Activated CD8-positive, alpha-beta memory T cell treated with anti-CD3 and anti-CD28 coated beads for 36 hours (primary cell): ENCODE measurements around the gene PTK6. TPM values are rescaled to one million over a fixed set of nuclear protein-coding genes. Genes with fewer than 3 reads are reported as not detected.

Experiments
- CTCF ChIA-PET: fragments of 350-600 bp; sonication (Branson Sonifier 250); formaldehyde crosslinking; loops from one replicate; lab custom pipeline; 2021; ENCODE audit warnings: antibody characterized with exemption; lab: Charles Lee
- POLR2A ChIA-PET: fragments of 350-600 bp; sonication (Branson Sonifier 250); formaldehyde crosslinking; loops from one replicate; lab custom pipeline; 2021; ENCODE audit warnings: antibody characterized with exemption; lab: Charles Lee
- total RNA-seq, 2 experiments: library from RNA; stranded (reverse); gene quantifications; one replicate each; pipeline ENCODE4 v1.2.3, GENCODE V29; 2021

PTK6 gene
- total RNA-seq, 2 experiments from 2014 or later, result 0.15 TPM

DNA sequence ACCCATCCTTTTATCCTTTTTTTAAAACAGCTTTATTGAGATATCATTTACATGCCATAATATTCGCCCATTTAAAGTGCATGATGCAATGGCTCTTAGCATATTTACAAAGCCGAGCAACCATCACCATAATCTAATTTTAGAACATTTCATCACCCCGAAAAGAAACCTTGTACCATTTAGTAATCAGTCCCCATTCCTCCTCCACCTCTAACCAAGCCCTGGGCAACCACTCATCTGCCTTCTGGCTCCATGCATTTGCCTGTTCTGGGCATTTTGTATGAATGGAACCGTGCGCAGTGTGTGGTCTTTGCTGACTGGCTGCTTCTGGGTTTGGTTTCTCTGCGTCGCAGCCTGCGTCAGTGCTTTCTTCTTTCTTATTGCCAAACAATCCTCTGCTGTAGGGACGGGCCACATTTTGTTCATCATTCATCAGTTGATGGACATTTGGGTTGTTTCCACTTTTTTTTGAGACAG is 28.1 kb downstream of the PTK6 start:
- CTCF ChIA-PET, result interaction anchor here (0.8 kb wide), 1 partner anchor 12 kb away, joined by 3 read pairs; no protein-coding TSS in a partner anchor
- POLR2A ChIA-PET, result interaction anchor here (0.7 kb wide), 1 partner anchor 292 kb away, joined by 5 read pairs; no protein-coding TSS in a partner anchor

DNA sequence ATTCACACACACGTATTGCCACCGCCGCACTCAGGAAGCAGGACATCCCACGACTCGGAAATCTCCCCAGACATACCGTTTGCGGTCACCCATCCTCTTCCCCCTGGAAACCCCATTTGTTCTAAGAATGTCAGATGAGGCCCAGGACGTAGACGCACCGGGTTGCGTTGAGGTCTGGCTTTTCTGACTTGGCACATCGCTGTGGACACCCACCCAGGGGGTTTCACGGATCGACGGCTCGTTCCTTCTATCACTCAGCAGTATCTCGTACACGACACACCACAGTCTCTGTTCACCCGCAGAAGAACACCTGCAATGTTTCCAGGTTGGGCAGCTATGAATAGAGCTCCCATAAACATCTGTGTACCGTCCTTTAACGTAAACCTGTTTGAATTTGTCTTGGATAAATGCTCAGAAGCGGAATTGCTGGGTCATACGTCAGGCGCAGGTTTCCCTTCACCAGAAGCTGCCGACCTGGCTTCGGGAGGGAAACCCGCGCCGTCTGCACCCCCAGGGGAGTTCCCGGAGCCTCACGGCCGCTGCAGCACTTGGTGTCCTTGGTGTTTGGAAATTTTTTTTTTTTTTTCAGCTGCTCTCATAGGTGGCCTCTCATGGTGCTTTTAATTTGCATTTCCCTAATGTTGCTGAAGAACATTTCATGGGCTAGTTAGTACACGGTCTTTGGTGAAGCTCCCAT is 29.0 kb downstream of the PTK6 start:
- CTCF ChIA-PET, result interaction anchor here (0.8 kb wide), 1 partner anchor 12 kb away, joined by 3 read pairs; no protein-coding TSS in a partner anchor
- POLR2A ChIA-PET, result no interaction called here

DNA sequence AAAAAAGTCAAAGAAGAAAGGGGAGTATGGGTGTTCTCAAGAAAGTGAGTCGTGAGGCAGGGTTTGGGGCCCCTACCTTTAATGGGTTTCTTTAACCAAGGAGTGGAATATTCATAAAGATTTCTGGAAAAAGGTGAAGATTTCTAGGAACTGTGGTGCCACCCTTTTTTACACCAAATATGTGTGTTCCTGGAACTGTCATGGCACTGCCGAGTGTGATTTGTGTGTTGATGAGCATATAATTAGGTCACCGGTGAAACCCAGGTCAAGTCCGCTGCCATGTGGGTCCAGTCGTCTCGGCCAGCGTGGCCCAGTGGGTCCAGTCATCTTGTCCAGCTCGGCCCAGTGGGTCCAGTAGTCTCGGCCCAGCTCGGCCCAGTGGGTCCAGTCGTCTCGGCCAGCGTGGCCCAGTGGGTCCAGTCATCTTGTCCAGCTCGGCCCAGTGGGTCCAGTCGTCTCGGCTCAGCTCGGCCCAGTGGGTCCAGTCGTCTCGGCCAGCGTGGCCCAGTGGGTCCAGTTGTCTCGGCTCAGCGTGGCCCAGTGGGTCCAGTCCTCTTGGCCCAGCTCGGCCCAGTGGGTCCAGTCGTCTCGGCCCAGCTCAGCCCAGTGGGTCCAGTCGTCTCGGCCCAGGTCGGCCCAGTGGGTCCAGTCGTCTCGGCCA is 30.0 kb downstream of the PTK6 start:
- ChIA-PET CTCF (interaction anchor here (3.0 kb wide), 1 partner anchor 11 kb away, joined by 11 read pairs; no protein-coding TSS in a partner anchor), POLR2A (no interaction called here)

DNA sequence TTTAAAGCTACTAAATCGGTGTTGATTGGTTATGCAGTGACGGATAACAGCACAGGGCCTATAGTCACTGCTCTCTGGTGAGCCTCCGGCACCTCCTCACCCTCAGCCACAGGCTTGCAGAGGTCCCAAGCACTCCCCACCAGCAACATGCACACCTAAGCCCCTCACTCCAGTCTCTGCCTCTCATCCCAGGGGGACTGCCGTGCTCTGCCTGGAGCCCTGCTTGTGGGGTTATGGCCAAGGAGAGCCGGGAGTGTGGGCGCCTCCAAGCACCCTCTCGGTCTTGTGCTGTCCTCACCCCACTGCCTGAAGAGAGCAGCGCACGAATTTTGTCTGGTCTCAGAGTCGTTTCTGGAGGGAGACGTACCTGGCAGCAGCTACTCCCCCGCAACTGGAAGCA is 31.5 kb downstream of the PTK6 start:
- CTCF ChIA-PET, result interaction anchor here (0.8 to 3.0 kb wide), 3 partner anchors 10 to 16 kb away, joined by 3 to 11 read pairs (median 3); no protein-coding TSS in a partner anchor
- POLR2A ChIA-PET, result no interaction called here

DNA sequence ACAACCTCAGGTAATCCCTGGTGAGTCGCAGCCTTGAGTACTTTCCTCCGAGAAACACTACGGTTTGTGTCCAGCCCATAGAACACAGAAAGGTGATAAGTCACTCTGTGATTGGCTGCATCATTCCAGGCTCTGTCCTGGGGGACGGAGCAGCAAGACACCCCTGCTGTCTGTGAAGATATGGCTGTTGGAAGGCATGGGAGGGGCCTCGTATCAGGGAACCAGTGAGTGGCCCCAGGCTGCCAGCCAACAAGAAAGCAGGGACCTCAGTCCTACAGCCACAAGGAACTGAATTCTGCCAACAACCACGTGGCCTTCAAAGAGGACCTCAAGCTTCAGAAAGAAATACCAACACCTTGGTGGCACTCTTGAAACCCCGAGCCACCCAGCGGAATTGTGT is 31.9 kb downstream of the PTK6 start:
- CTCF ChIA-PET, result interaction anchor here (0.8 to 3.0 kb wide), 3 partner anchors 9 to 16 kb away, joined by 3 to 11 read pairs (median 3); no protein-coding TSS in a partner anchor
- POLR2A ChIA-PET, result no interaction called here

DNA sequence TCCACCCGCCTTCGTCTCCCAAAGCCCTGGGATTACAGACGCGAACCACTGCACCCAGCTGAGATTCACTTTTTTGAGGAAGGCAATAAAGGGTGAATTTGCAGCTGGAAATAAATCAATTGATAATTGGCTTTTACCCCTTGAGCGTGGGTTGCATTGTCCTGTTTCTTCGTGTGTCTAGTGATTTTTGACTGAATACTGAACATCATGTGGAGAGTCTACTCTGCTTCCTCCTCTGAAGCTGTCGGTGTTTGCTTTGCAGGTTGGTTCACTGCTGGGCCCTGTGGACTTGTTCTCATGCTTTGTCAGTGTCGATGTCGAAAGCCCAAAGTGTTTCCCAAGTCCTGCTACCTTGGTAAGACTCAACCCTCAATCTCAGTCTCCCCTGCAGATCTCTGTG is 32.5 kb downstream of the PTK6 start:
- ChIA-PET CTCF (interaction anchor here (3.0 kb wide), 1 partner anchor 9 kb away, joined by 11 read pairs; no protein-coding TSS in a partner anchor), POLR2A (no interaction called here)

DNA sequence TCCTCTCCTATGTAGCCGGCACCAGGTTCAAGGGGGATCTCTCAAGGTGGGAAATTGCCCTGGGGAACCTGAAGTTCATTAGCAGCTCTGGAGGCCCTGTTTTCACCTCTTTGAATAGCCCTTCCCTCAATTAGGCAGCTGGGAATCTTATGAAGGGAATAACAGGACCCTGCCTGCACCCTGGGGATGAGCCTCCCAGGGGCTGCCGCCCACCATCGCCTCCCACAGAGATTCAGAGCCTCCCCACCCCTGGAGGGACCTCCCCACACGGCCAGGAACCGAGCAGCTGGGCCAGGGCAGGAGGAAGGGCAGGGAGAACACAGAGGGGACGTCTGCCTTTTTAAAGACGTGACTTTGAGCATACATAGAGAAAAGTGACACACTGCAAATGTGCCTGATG is 33.7 kb downstream of the PTK6 start:
- POLR2A ChIA-PET, result no interaction called here
- CTCF ChIA-PET, result interaction anchor here (1.5 kb wide), 1 partner anchor 10 kb away, joined by 3 read pairs; no protein-coding TSS in a partner anchor

DNA sequence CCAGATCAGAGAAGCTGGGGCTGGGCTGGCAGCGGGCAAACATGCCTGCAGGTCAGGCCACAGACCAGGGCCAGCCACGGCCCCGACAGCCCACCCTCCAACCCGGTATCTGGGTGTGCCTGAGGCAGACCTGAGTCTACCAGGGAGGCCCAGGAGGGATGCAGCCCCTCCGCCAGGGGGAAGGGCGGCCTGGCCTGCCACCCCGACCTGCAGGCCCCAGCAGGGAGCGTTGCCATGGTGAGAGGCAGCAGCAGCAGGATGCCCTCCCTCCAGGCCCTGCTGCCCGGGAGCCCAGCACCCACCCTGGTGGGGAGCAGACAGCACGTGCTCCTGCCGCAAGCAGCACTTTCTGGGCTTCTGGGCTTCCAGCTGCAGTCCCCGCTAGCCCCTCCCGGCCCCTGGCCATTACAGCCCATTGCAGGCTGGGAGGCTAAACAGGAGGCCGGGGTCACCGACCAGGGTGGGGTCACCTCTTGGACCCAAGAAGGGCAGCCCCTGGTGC is 34.5 kb downstream of the PTK6 start:
- POLR2A ChIA-PET, result no interaction called here
- CTCF ChIA-PET, result interaction anchor here (1.5 kb wide), 1 partner anchor 9 kb away, joined by 3 read pairs; no protein-coding TSS in a partner anchor

DNA sequence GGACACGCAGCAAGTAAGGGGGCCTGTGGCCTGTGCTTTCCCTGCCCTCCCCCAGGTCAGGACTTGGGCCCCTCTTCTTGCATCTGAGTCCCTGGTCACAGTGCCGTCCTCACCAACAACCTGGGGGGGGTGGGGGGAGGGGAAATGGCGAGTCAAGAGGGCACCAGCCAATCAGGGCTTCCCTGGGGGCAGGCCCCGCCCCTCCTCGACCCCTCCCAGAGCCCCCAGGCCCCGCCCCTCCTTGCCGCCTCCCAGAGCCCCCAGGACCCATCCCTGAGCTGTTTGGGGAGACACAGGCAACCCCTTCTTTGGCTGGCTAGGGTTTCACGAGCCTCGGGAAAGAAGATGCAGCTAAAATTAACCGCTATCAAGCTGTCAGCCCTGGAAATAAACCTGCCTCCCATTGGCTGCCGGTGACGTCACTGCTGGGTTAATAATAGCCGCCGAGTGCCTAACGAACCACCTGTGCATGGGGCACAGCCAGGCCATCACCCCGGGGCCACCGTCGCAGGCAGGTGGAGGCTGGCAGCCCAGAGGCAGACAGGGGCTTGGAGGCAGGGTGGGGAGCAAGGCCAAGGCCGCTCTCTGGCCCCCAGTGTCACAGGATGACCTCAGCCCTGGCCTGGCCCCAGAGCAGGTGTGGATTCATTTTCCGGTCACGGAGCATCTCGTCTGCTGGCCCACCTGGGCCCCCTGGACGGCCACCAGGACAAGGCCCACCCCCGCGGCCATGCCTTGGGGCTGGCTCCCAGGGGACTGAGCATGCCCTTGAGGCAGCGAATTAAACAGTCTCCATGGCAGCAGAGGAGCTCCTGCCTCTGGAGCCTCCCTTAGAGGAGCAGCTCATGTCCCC is 35.1 kb downstream of the PTK6 start:
- CTCF ChIA-PET, result interaction anchor here (1.5 kb wide), 1 partner anchor 9 kb away, joined by 3 read pairs; no protein-coding TSS in a partner anchor

DNA sequence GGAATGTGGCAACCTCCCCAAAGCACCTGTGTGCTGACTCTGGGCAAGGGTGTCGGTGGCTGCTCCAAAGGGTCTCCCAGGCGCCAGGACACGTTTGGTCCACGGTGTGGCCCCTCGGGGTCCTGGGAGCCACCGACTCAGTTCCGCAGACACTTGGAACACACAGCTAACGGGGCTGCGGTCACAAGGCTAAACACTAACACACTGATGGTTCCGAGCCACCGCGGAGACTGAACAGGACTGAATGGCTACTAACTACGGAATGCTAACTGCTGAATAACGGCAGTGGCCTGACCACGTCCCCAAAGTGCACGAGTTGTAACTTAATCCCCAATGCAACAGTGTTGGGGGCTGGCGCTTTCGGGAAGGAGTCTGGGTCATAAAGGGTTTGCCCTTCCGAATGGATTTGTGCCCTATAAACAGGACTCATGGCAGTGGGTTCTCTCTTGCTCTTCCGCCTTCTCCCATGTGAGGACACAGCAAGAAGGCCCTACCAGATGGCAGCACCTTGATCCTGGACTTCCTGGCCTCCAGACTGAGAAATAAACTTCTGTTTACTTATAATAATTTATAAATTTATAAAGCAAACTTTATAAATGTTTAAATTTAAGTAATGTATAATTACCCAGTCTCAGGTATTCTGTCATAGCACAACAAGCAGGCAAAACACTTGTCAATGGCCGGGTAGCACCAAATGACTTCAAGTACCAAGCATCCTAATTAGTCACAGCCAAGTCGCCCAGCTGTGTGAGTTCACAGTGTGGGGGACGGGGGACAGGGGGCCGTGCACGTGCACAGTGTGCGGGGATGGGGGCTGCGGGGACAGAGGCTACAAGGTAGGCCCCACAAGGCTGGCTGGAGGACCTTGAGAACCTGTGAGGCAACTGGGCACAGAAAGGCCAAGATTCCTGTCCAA is 36.0 kb downstream of the PTK6 start:
- ChIA-PET POLR2A (no interaction called here), CTCF (no interaction called here)

More for the DNA sequence above, 35.1 kb downstream of the PTK6 start:
- POLR2A ChIA-PET, result no interaction called here

DNA sequence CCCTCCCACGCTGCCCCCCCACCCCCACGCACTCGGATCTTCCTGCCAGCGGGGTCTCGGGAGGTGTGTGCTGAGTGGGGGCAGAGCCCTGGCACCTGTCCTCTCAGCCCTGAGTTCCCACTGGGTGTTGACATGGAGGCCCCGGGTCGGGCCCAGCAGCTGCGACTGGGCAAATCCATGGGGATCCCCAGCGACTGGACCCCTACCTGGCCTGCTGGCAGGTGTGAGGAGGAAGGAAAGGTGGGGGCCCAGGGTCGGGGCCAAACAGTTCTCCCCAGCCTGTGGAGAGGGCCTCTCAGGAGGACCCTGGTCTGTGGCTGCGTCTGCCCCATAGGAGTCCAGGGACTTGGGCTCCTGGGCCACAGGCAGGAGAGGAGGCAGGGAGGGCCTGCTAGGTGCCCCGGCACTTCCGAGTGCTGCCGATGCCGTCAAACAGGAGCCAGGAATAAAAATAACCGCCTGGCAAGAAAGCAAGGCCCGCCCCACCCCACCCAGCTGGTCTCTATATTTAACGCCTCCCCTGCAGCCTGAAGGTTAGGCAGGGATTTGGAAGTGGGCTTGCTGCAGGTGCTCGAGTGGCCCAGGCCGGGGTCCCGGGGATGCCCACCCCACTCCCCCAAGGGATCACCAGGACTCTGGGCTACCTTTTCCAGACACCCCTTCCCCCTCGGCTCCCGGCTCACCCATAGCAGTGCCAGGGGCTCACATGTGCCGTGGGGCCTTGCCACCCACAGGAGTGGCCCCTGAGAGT is 36.9 kb downstream of the PTK6 start:
- ChIA-PET POLR2A (interaction anchor here (1.3 kb wide), 1 partner anchor 21 kb away, joined by 3 read pairs; no protein-coding TSS in a partner anchor), CTCF (no interaction called here)

DNA sequence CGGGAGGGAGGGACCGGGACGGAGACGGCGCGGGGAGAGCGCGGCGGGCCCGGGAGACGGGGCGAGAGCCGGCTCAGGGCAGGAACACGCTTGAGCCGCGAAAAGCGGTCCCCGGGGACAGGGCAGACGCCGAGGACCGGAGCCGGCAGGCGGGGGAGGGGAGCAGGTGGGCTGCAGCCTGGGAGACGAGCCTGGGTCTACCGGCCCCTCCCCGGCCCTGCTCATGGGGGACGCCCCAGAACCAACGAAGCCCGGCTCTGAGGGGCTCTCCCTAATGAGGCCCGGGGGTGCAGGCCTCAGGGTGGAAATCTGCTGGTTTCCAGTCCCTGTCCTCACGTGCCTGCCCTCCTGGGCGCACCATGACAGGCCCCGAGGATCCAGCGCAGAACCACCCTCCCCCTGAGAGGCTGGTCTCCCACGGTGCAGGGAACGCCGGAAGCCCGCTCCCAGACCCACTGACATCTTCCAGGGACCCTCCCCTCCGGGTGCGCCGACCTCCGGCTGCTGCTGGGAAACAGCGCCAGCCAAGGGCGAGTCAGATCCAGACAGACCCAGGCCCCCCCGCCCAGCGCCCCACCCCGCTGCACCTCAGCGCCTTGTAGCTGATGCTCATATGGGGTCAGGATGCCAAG is 37.7 kb downstream of the PTK6 start:
- ChIA-PET POLR2A (interaction anchor here (1.3 kb wide), 1 partner anchor 22 kb away, joined by 3 read pairs; no protein-coding TSS in a partner anchor), CTCF (interaction anchor here (0.6 kb wide), 1 partner anchor 218 kb away, joined by 4 read pairs; no protein-coding TSS in a partner anchor)

DNA sequence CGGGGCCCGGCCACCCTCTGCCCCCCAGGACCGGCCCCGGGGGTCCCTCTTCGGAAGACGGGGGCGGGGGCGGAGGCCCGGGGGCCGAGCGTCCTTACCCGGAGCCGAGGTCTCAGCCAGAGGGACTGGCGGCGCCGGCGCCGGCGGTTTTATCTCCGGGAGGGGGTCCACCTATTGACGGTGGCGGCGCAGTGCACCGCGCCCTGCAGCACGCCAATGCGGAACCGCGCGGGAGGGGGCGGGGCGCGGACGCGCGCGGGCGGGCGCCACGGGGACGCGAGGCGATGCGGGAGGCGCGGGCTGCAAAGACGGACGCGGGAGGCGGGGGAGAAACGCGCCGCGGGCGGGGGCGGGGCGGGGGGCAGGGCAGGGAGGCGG is 38.2 kb downstream of the PTK6 start, which contains the start of gene EEF1A2:
EEF1A2 (minus strand) TSS at position 124 of the 378 bp plus-strand sequence. CDS start 1,320 bp downstream, outside the sequence.
- POLR2A ChIA-PET, result no interaction called here
- CTCF ChIA-PET, result no interaction called here

DNA sequence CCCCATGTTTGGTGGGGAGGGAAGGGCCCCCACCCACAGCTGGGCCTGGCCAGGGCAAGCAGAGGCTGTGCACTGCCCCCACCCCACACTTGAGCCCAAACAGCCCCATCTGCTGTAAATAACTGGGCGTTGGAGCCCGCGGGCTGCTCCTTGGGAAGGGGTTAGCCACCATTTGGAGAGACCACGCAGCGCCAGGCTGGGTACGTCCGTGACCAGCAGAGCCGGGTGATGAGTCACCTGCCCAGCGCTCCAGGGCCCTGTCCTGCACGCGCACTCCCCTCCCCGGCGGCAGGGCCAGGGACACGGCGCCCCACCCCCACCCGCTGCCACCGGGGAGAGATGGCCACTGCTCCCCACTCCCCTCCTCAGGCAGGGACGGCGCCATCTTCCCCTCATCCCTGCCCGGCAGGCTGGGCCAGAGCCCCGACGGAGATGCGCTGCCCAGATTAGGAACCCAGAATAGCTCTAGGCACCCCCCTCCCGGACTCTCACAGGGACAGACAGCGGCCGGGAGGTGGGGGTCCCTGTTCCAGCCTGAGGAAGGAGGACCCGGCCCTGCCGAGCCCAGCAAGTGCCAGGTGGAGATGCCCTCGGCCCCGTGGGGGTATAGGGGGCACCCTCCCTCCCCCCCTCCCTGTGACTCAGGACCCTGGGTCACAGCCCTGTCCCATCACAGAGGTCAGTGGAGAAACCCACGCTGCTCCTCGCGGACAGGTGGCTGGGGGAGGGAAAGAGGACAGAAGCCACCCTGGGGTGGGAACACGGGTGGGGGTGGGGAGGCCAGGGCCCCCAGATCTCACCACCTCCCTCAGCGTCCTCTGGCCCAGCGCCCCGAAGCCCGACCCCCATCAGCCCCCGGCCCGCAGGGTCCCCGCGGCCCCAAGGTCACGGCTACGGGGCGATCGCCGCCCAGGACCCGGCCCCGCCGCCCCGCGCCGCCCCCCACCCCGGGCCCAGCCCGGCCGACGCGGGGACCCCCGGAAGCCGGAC is 38.9 kb downstream of the PTK6 start:
- ChIA-PET CTCF (interaction anchor here (0.5 to 3.0 kb wide), 3 partner anchors 21 to 252 kb away, joined by 3 to 23 read pairs (median 3); partner anchors contain the start of gene PPDPF), POLR2A (interaction anchor here (2.6 kb wide), 1 partner anchor 23 kb away, joined by 9 read pairs; the partner anchor contains the start of gene PPDPF)
